WTC11 (cell line): ENCODE results near the gene ZFP69B. TPM values are rescaled to one million over a fixed set of nuclear protein-coding genes. Genes with fewer than 3 reads are reported as not detected.

ENCODE experiments used
- ATAC-seq: fragments of 200-7000 bp; cut with Tn5 transposase; 2 replicates; pipeline ENCODE4 v1.10.0; 2021; ENCODE audit warnings: mild to moderate bottlenecking, moderate library complexity
- CTCF ChIA-PET: fragments of 300-600 bp; sonication (Branson Sonifier 250); formaldehyde crosslinking; loops from one replicate; lab custom pipeline; 2021; ENCODE audit warnings: antibody characterized with exemption; lab: Charles Lee
- POLR2A ChIA-PET: fragments of 350-600 bp; sonication (Branson Sonifier 250); formaldehyde crosslinking; loops from one replicate; lab custom pipeline; 2021; ENCODE audit warnings: antibody characterized with exemption; lab: Charles Lee
- DNase-seq: peaks from one replicate; pipeline ENCODE4 v3.0.0; 2021; ENCODE audit warnings: low spot score
- H3K27ac Mint-ChIP-seq: 2 replicates; pipeline ENCODE4 v1.8.0; 2021; ENCODE audit warnings: mixed read lengths
- H3K27me3 Mint-ChIP-seq: 2 replicates; pipeline ENCODE4 v1.8.0; 2021; ENCODE audit warnings: low read depth, mild to moderate bottlenecking, moderate library complexity, mixed read lengths
- H3K36me3 Mint-ChIP-seq: 2 replicates; pipeline ENCODE4 v1.8.0; 2021; ENCODE audit warnings: mixed read lengths
- H3K4me1 Mint-ChIP-seq: 2 replicates; pipeline ENCODE4 v1.8.0; 2022; ENCODE audit warnings: mixed read lengths
- H3K4me3 Mint-ChIP-seq: 2 replicates; pipeline ENCODE4 v1.8.0; 2021; ENCODE audit warnings: mild to moderate bottlenecking, moderate library complexity, mixed read lengths
- H3K9me3 Mint-ChIP-seq: 2 replicates; pipeline ENCODE4 v1.8.0; 2021; ENCODE audit warnings: mixed read lengths
- ELF4 ChIP-seq: sonication (generic); formaldehyde crosslinking; IDR thresholded peaks from 2 replicates; pipeline ENCODE4 v1.8.1; 2022; ENCODE audit warnings: low read depth, mild to moderate bottlenecking, moderate library complexity, missing genetic modification reagents
- JUN ChIP-seq: sonication (generic); formaldehyde crosslinking; IDR thresholded peaks from 2 replicates; pipeline ENCODE4 v1.8.0; 2023; ENCODE audit warnings: mild to moderate bottlenecking, missing genetic modification reagents
- NFYB ChIP-seq: sonication (generic); formaldehyde crosslinking; conservative IDR thresholded peaks from 2 replicates; pipeline ENCODE4 v1.8.0; 2022; ENCODE audit warnings: low read depth, missing genetic modification reagents
- OVOL2 ChIP-seq: fragments of 250-450 bp; sonication (Bioruptor Pico); IDR thresholded peaks from 2 replicates; pipeline ENCODE4 v1.9.0; 2021; ENCODE audit warnings: mild to moderate bottlenecking, borderline replicate concordance
- TEAD1 ChIP-seq: sonication (generic); formaldehyde crosslinking; IDR thresholded peaks from 2 replicates; pipeline ENCODE4 v1.8.0; 2022; ENCODE audit warnings: mild to moderate bottlenecking, missing genetic modification reagents
- TEAD4 ChIP-seq: sonication (generic); formaldehyde crosslinking; IDR thresholded peaks from 2 replicates; pipeline ENCODE4 v1.8.0; 2022; ENCODE audit warnings: mild to moderate bottlenecking, missing genetic modification reagents
- ZNF138 ChIP-seq: sonication (generic); formaldehyde crosslinking; conservative IDR thresholded peaks from 2 replicates; pipeline ENCODE4 v1.8.1; 2022; ENCODE audit warnings: mild to moderate bottlenecking, moderate library complexity, missing genetic modification reagents
- ZNF396 ChIP-seq: fragments of 250-450 bp; sonication (Bioruptor Pico); IDR thresholded peaks from 2 replicates; pipeline ENCODE4 v1.8.0; 2021; ENCODE audit warnings: mild to moderate bottlenecking, moderate library complexity, borderline replicate concordance
- total RNA-seq: library from RNA; stranded (reverse); gene quantifications from 3 replicates; pipeline ENCODE4 v1.2.3, GENCODE V29; 2021
- TF ChIP-seq, protein P1 (sequence below): sonication (generic); formaldehyde crosslinking; IDR thresholded peaks from 2 replicates; pipeline ENCODE4 v1.8.1; 2023; ENCODE audit warnings: mild to moderate bottlenecking, missing genetic modification reagents, moderate library complexity
- TF ChIP-seq, protein P2 (sequence below): sonication (generic); formaldehyde crosslinking; IDR thresholded peaks from 2 replicates; pipeline ENCODE4 v1.8.0; 2022; ENCODE audit warnings: mild to moderate bottlenecking, missing genetic modification reagents
- TF ChIP-seq, protein P3 (sequence below): fragments of 250-450 bp; sonication (Bioruptor Pico); IDR thresholded peaks from 2 replicates; pipeline ENCODE4 v1.8.0; 2021; ENCODE audit warnings: mild to moderate bottlenecking
- TF ChIP-seq, protein P4 (sequence below): sonication (generic); formaldehyde crosslinking; IDR thresholded peaks from 2 replicates; pipeline ENCODE4 v1.8.1; 2022; ENCODE audit warnings: mild to moderate bottlenecking, moderate library complexity, missing genetic modification reagents
- TF ChIP-seq, protein P5 (sequence below): sonication (generic); formaldehyde crosslinking; IDR thresholded peaks from 2 replicates; pipeline ENCODE4 v1.8.1; 2023; ENCODE audit warnings: mild to moderate bottlenecking, moderate library complexity, missing genetic modification reagents
- TF ChIP-seq, protein P6 (sequence below): sonication (generic); formaldehyde crosslinking; IDR thresholded peaks from 2 replicates; pipeline ENCODE4 v1.8.0; 2022; ENCODE audit warnings: mild to moderate bottlenecking, missing genetic modification reagents
- TF ChIP-seq, protein P7 (sequence below): sonication (generic); formaldehyde crosslinking; IDR thresholded peaks from 2 replicates; pipeline ENCODE4 v1.8.1; 2022; ENCODE audit warnings: missing genetic modification reagents, borderline replicate concordance
- TF ChIP-seq, protein P8 (sequence below): fragments of 250-450 bp; sonication (Bioruptor Pico); IDR thresholded peaks from 2 replicates; pipeline ENCODE4 v1.9.0; 2021; ENCODE audit warnings: mild to moderate bottlenecking, borderline replicate concordance

Gene ZFP69B
- total RNA-seq, 1 experiment from 2014 or later = 8.2 TPM

DNA sequence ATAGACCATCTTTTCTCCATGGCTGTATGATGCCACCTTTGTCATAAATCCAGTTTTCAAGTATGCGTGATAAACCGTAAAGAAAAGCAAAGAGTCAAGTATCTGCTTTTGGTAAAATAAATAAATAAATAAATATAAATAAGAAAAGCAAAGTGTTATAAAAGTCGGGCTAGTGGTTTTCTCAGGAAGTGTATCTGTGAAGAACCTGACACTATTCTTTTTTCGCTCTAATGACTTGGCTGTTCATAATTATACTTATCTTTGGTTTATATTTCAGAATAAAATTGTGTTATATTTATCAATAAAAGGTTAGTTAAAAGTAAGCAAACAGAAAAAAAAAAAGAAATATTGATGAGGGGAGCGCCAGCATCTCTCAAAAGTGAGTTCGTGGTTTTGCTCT lies 57.7 kb downstream of the ZFP69B start:
- TF ChIP-seq, protein P1, sequence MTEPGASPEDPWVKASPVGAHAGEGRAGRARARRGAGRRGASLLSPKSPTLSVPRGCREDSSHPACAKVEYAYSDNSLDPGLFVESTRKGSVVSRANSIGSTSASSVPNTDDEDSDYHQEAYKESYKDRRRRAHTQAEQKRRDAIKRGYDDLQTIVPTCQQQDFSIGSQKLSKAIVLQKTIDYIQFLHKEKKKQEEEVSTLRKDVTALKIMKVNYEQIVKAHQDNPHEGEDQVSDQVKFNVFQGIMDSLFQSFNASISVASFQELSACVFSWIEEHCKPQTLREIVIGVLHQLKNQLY (CRISPR knock-in tag) = no peak
- TF ChIP-seq, protein P2, sequence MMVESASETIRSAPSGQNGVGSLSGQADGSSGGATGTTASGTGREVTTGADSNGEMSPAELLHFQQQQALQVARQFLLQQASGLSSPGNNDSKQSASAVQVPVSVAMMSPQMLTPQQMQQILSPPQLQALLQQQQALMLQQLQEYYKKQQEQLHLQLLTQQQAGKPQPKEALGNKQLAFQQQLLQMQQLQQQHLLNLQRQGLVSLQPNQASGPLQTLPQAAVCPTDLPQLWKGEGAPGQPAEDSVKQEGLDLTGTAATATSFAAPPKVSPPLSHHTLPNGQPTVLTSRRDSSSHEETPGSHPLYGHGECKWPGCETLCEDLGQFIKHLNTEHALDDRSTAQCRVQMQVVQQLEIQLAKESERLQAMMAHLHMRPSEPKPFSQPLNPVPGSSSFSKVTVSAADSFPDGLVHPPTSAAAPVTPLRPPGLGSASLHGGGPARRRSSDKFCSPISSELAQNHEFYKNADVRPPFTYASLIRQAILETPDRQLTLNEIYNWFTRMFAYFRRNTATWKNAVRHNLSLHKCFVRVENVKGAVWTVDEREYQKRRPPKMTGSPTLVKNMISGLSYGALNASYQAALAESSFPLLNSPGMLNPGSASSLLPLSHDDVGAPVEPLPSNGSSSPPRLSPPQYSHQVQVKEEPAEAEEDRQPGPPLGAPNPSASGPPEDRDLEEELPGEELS = no peak
- TF ChIP-seq JUN (CRISPR knock-in tag) (no peak), TEAD4 (CRISPR knock-in tag) (no peak), NFYB (CRISPR knock-in tag) (no peak), ELF4 (no peak), OVOL2 (CRISPR knock-in tag) (no peak)
- TF ChIP-seq, protein P3, sequence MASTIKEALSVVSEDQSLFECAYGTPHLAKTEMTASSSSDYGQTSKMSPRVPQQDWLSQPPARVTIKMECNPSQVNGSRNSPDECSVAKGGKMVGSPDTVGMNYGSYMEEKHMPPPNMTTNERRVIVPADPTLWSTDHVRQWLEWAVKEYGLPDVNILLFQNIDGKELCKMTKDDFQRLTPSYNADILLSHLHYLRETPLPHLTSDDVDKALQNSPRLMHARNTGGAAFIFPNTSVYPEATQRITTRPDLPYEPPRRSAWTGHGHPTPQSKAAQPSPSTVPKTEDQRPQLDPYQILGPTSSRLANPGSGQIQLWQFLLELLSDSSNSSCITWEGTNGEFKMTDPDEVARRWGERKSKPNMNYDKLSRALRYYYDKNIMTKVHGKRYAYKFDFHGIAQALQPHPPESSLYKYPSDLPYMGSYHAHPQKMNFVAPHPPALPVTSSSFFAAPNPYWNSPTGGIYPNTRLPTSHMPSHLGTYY (CRISPR knock-in tag) = no peak
- TF ChIP-seq, protein P4, sequence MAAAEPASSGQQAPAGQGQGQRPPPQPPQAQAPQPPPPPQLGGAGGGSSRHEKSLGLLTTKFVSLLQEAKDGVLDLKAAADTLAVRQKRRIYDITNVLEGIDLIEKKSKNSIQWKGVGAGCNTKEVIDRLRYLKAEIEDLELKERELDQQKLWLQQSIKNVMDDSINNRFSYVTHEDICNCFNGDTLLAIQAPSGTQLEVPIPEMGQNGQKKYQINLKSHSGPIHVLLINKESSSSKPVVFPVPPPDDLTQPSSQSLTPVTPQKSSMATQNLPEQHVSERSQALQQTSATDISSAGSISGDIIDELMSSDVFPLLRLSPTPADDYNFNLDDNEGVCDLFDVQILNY (CRISPR knock-in tag) = no peak
- TF ChIP-seq, protein P5, sequence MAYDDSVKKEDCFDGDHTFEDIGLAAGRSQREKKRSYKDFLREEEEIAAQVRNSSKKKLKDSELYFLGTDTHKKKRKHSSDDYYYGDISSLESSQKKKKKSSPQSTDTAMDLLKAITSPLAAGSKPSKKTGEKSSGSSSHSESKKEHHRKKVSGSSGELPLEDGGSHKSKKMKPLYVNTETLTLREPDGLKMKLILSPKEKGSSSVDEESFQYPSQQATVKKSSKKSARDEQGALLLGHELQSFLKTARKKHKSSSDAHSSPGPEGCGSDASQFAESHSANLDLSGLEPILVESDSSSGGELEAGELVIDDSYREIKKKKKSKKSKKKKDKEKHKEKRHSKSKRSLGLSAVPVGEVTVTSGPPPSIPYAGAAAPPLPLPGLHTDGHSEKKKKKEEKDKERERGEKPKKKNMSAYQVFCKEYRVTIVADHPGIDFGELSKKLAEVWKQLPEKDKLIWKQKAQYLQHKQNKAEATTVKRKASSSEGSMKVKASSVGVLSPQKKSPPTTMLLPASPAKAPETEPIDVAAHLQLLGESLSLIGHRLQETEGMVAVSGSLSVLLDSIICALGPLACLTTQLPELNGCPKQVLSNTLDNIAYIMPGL (CRISPR knock-in tag) = no peak
- Mint-ChIP-seq H3K4me1 (peaks cover 6% of the 10 kb centered on the region), H3K27ac (no peak overlapping the region), H3K9me3 (peaks cover 23% of the 10 kb centered on the region), H3K36me3 (peaks cover 18% of the 10 kb centered on the region), H3K27me3 (peaks cover 15% of the 10 kb centered on the region), H3K4me3 (peak overlapping the region; percentile 78)
- ATAC-seq (no peak), DNase-seq (no peak)
- ChIA-PET POLR2A (interaction anchor here (1.8 kb wide), 1 partner anchor 24 kb away, joined by 4 read pairs; the partner anchor contains the start of gene ZNF684), CTCF (interaction anchor here (1.0 to 2.0 kb wide), 3 partner anchors 24 to 445 kb away, joined by 3 to 12 read pairs (median 5); partner anchors contain the start of gene ZNF684)

DNA sequence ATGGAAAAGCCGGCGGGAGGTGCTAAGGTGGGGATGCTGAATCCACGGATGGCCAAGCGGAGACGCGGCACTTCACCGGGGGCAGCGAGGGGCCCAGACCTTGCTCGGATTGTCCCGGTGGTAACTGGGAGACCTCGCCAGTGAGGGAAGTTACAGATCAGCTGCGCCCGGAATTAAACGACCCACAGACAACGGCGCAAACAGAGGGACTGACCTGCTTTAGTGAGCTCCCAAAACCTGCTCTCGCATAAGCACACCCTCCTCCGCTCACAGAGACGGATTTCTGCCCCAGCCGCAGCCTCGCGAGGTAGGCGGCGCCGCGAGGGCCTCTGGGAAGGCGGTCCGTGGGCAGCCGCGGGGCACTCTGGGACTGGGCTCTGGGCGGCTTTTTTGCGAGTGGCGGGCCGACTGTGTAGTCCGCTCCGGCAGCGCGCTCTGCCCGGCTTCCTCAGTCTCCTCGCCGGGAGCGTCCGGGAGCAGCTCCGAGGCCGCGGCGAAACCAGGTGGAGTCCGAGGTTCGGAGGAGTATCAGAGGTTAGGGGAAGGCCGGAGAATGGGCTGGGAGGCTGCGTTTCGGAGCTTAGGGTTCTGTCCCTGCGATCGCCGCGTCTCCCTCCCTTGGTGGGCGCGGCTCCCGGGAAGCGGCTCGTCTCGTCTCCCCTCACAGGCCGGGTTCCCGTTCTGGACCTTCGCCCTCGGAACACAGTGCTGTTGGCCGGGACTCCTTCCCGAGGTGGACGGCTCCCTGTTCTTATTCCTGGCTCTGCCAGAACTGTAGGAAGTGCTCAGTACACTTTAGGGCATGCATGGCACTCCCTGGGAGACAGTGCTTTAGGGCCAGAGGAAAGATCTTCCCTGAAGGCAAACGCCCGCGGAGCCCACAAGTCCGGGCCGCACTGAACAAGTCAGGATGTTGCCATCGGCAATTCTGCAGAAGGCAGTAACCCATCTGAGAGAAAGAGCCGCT lies 58.4 kb downstream of the ZFP69B start, which contains the start of gene EXO5:
Gene EXO5, plus strand, starts transcription at position 393 of the 967 bp plus-strand sequence. CDS start 5,778 bp downstream, outside the sequence.
- peak; percentile 95 for ATAC-seq
- TF ChIP-seq, protein P4 (CRISPR knock-in tag) = peak; percentile 63
- TF ChIP-seq, protein P6, sequence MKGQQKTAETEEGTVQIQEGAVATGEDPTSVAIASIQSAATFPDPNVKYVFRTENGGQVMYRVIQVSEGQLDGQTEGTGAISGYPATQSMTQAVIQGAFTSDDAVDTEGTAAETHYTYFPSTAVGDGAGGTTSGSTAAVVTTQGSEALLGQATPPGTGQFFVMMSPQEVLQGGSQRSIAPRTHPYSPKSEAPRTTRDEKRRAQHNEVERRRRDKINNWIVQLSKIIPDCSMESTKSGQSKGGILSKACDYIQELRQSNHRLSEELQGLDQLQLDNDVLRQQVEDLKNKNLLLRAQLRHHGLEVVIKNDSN (CRISPR knock-in tag) = peak; percentile 37; the same call in 1 of the 2 replicates
- TF ChIP-seq, protein P7, sequence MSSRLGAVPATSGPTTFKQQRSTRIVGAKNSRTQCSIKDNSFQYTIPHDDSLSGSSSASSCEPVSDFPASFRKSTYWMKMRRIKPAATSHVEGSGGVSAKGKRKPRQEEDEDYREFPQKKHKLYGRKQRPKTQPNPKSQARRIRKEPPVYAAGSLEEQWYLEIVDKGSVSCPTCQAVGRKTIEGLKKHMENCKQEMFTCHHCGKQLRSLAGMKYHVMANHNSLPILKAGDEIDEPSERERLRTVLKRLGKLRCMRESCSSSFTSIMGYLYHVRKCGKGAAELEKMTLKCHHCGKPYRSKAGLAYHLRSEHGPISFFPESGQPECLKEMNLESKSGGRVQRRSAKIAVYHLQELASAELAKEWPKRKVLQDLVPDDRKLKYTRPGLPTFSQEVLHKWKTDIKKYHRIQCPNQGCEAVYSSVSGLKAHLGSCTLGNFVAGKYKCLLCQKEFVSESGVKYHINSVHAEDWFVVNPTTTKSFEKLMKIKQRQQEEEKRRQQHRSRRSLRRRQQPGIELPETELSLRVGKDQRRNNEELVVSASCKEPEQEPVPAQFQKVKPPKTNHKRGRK (CRISPR knock-in tag) = no peak
- TF ChIP-seq ZNF138 (CRISPR knock-in tag) (no peak), TEAD1 (CRISPR knock-in tag) (peak; percentile 47; the same call in 1 of the 2 replicates), ZNF396 (CRISPR knock-in tag) (no peak)
- TF ChIP-seq, protein P8, sequence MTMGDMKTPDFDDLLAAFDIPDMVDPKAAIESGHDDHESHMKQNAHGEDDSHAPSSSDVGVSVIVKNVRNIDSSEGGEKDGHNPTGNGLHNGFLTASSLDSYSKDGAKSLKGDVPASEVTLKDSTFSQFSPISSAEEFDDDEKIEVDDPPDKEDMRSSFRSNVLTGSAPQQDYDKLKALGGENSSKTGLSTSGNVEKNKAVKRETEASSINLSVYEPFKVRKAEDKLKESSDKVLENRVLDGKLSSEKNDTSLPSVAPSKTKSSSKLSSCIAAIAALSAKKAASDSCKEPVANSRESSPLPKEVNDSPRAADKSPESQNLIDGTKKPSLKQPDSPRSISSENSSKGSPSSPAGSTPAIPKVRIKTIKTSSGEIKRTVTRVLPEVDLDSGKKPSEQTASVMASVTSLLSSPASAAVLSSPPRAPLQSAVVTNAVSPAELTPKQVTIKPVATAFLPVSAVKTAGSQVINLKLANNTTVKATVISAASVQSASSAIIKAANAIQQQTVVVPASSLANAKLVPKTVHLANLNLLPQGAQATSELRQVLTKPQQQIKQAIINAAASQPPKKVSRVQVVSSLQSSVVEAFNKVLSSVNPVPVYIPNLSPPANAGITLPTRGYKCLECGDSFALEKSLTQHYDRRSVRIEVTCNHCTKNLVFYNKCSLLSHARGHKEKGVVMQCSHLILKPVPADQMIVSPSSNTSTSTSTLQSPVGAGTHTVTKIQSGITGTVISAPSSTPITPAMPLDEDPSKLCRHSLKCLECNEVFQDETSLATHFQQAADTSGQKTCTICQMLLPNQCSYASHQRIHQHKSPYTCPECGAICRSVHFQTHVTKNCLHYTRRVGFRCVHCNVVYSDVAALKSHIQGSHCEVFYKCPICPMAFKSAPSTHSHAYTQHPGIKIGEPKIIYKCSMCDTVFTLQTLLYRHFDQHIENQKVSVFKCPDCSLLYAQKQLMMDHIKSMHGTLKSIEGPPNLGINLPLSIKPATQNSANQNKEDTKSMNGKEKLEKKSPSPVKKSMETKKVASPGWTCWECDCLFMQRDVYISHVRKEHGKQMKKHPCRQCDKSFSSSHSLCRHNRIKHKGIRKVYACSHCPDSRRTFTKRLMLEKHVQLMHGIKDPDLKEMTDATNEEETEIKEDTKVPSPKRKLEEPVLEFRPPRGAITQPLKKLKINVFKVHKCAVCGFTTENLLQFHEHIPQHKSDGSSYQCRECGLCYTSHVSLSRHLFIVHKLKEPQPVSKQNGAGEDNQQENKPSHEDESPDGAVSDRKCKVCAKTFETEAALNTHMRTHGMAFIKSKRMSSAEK (CRISPR knock-in tag) = peak; percentile 89; the same call in 1 of the 2 replicates

More for the DNA sequence above, 58.4 kb downstream of the ZFP69B start, which contains the start of gene EXO5:
- Mint-ChIP-seq H3K27ac (no peak within 1 kb of the TSS), H3K27me3 (peaks cover 15% of the 10 kb centered on the region), H3K4me1 (peaks cover 6% of the 10 kb centered on the region), H3K4me3 (peak within 1 kb of the TSS; percentile 78), H3K9me3 (peaks cover 23% of the 10 kb centered on the region), H3K36me3 (peaks cover 18% of the 10 kb centered on the region)
- ChIA-PET CTCF (interaction anchor here (0.6 to 2.0 kb wide), 4 partner anchors 23 to 444 kb away, joined by 3 to 12 read pairs (median 4); partner anchors contain the start of gene ZNF684), POLR2A (interaction anchor here (1.8 kb wide), 1 partner anchor 23 kb away, joined by 4 read pairs; the partner anchor contains the start of gene ZNF684)
- DNase-seq = peak; percentile 55
